ENCODE data around the gene TEKT2. TPM values are rescaled to one million over a fixed set of nuclear protein-coding genes. Genes with fewer than 3 reads are reported as not detected.
A peak's percentile ranks its signal among the peaks of the same experiment; 100 is the strongest.

The TEKT2 gene
- total and polyA plus RNA-seq, 2 of the 8 experiments (the other 6 are each of a cell fraction or from before 2014, with no cell fraction given), result 1.6 to 1.7 TPM

DNA sequence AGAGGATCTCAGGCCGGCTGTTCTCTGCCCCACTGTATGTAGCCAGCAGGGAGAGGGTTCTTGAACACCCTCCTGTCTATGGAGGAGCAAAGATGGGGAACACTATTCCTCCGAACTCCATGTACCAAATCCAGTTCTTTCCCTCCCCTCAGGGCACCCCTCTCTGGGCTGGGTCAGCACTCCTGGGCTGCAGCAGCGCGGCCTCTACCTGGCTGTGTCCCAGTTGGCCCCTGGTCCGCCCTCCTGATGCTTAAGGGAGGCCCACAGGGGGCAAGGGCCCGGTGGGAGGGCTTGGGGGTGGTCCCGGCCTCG lies 4.3 kb downstream of the TEKT2 start:
- Histone ChIP-seq H3K4ac (replicated peaks; ENCODE audit: insufficient read length, low read depth, low read length) (no peak overlapping the region), H2BK5ac (ENCODE audit: low read depth, low read length) (peak overlapping the region; percentile 63; the same call in 1 of the 2 replicates), H3K4me2 (ENCODE audit: insufficient read depth in 1 of 2, low read depth in 2 of 2, low read length in 2 of 2) (peak overlapping the region; percentile 2 to 92; a peak in 3 of 4 replicates), H4K20me1 (replicated peaks in 1 of 2; ENCODE audit: control insufficient read depth in 1 of 2, insufficient read depth in 2 of 2, low read length in 2 of 2) (peaks cover 0 to 10% of the 10 kb centered on the region in 2 experiments), H4K8ac (ENCODE audit: extremely low read depth, insufficient read depth, low read length) (peak overlapping the region; percentile 84; the same call in 1 of the 2 replicates), H3K9me3 (ENCODE audit: insufficient read depth in 2 of 2, low read depth in 1 of 2, low read length in 1 of 2) (no peaks in the 10 kb centered on the region), H2BK15ac (ENCODE audit: low read length) (peak overlapping the region; percentile 88; the same call in 1 of the 2 replicates), H3K27me3 (replicated peaks in 1 of 4; ENCODE audit: control insufficient read depth in 3 of 4, extremely low read depth in 1 of 4, insufficient read depth in 3 of 4, low read length in 3 of 4) (peaks cover 0 to 3% (median 0%) of the 10 kb centered on the region in 4 experiments; a peak in 2 of 7 replicates), H3K79me1 (ENCODE audit: low read depth, low read length) (peaks cover 5% of the 10 kb centered on the region; the same call in 1 of the 2 replicates), H3K14ac (ENCODE audit: insufficient read length) (no peak overlapping the region), H3K23ac (ENCODE audit: insufficient read length) (no peak overlapping the region), H3K4me3 (ENCODE audit: extremely low read depth in 1 of 4, insufficient read depth in 2 of 4, low read depth in 3 of 4, low read length in 4 of 4) (peak overlapping the region in 3 of 4 experiments; percentile 73 to 94 (median 89); a peak in 6 of 8 replicates), H2BK12ac (ENCODE audit: low read depth, low read length) (no peak overlapping the region), H3K18ac (ENCODE audit: extremely low read depth, low read length) (no peak overlapping the region), H3K23me2 (ENCODE audit: low read depth, low read length) (peaks cover 12% of the 10 kb centered on the region; the same call in 1 of the 2 replicates), H3K56ac (replicated peaks; ENCODE audit: insufficient read length, low read depth, low read length) (no peak overlapping the region), H2BK20ac (ENCODE audit: low read length) (no peak overlapping the region), H2AFZ (ENCODE audit: low read length) (peak overlapping the region; percentile 55; the same call in 1 of the 2 replicates), H3K79me2 (ENCODE audit: control insufficient read depth in 1 of 2, insufficient read depth in 2 of 2, low read length in 2 of 2) (peaks cover 0 to 15% of the 10 kb centered on the region in 2 experiments; a peak in 2 of 4 replicates), H3K4me1 (replicated peaks in 1 of 4; ENCODE audit: control insufficient read depth in 3 of 4, insufficient read depth in 4 of 4, low read length in 3 of 4) (peaks cover 0 to 18% (median 12%) of the 10 kb centered on the region in 4 experiments; a peak in 5 of 7 replicates), H3K9ac (replicated peaks in 1 of 4; ENCODE audit: extremely low read depth in 1 of 4, low read depth in 3 of 4, low read length in 3 of 4) (peak overlapping the region in 2 of 4 experiments; percentile 20; a peak in 2 of 7 replicates), H2AK5ac (ENCODE audit: low read depth, low read length) (no peak overlapping the region), H4K91ac (replicated peaks; ENCODE audit: insufficient read length, low read length) (peak overlapping the region; percentile 82), H3K27ac (ENCODE audit: low read depth, low read length) (no peak overlapping the region), H4K5ac (ENCODE audit: insufficient read length, low read depth, low read length) (no peak overlapping the region), H2BK120ac (replicated peaks; ENCODE audit: low read depth, low read length) (no peak overlapping the region), H3K36me3 (ENCODE audit: control insufficient read depth in 2 of 4, insufficient read depth in 4 of 4, low read length in 3 of 4) (peaks cover 10 to 22% (median 18%) of the 10 kb centered on the region in 4 experiments; a peak in 7 of 8 replicates)
- CTCF ChIA-PET (ENCODE audit: partially characterized antibody), result interaction anchor here (1.2 to 4.0 kb wide), 5 partner anchors 9 to 254 kb away, joined by 3 to 38 read pairs (median 3); no protein-coding TSS in a partner anchor
- TF ChIP-seq BRCA1 (IDR thresholded peaks at IDR 0.05; ENCODE audit: low read depth, low read length) (no peak), MAFK (IDR thresholded peaks at IDR 0.05; ENCODE audit: low read depth, low read length) (no peak), CEBPB (IDR thresholded peaks at IDR 0.05; ENCODE audit: low read depth, low read length) (no peak), SUZ12 (IDR thresholded peaks at IDR 0.05; ENCODE audit: low read length) (no peak), RXRA (IDR thresholded peaks at IDR 0.05; ENCODE audit: insufficient read depth, low read depth, low read length) (no peak)
- TF ChIP-seq, protein P1, sequence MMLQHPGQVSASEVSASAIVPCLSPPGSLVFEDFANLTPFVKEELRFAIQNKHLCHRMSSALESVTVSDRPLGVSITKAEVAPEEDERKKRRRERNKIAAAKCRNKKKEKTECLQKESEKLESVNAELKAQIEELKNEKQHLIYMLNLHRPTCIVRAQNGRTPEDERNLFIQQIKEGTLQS (IDR thresholded peaks at IDR 0.05; ENCODE audit: insufficient read depth, low read depth, low read length), result no peak
- 70% methylated on average over 4 of the region's 8 CpGs; no CpG with 5 or more reads in 1 of the 2 experiments for WGBS, 2 experiments (ENCODE audit: extremely low coverage in 1 of 2, insufficient coverage in 1 of 2, insufficient read length in 1 of 2, insufficient replicate concordance in 2 of 2, low coverage in 1 of 2, low lambda C conversion rate in 2 of 2, missing lambda C conversion rate in 1 of 2)
- no peak for FAIRE-seq
- DNase-seq (ENCODE audit: low read depth in 1 of 2, low spot score in 2 of 2), result no peak
- POLR2A ChIA-PET (ENCODE audit: partially characterized antibody), result interaction anchor here (1.4 to 1.8 kb wide), 2 partner anchors 9 to 236 kb away, joined by 3 to 5 read pairs; partner anchors contain the start of gene EVA1B
